BJ (cell line): ENCODE measurements around the gene TRAFD1. TPM values are rescaled to one million over a fixed set of nuclear protein-coding genes. Genes with fewer than 3 reads are reported as not detected.

Experiments
- CTCF ChIA-PET: fragments of 350-600 bp; formaldehyde crosslinking; extraction: SDS; loops from one replicate; lab custom pipeline; 2021; ENCODE audit warnings: antibody characterized with exemption, inconsistent platforms; lab: Yijun Ruan, JAX
- POLR2A ChIA-PET: fragments of 300-600 bp; sonication (Branson Sonifier 250); formaldehyde crosslinking; extraction: SDS; loops from one replicate; lab custom pipeline; 2021; ENCODE audit warnings: antibody characterized with exemption; lab: Charles Lee
- DNase-seq: peaks from one replicate; pipeline ENCODE4 v3.0.0-alpha.2; 2011; ENCODE audit warnings: low read depth
- H3K27me3 ChIP-seq: 2 replicates; pipeline ENCODE4 v1.6.0; 2011; ENCODE audit warnings: low read length; ENCODE audit not compliant: control insufficient read depth, insufficient read depth
- H3K36me3 ChIP-seq: 2 replicates; pipeline ENCODE4 v1.5.1; 2011; ENCODE audit warnings: low read length; ENCODE audit not compliant: control insufficient read depth, insufficient read depth
- H3K4me3 ChIP-seq: 2 replicates; pipeline ENCODE4 v1.5.1; 2011; ENCODE audit warnings: low read depth, mild to moderate bottlenecking, control low read depth, low read length
- polyA plus RNA-seq: library from polyadenylated mRNA; depleted of rRNA; stranded (reverse); fragments of >200 nt; gene quantifications from 2 replicates; pipeline ENCODE4 v1.2.3, GENCODE V29; 2011
- TF ChIP-seq, protein P1 (sequence below): IDR thresholded peaks from 2 replicates; pipeline ENCODE4 v1.5.1; 2011; ENCODE audit warnings: low read depth, mild to moderate bottlenecking, control low read depth, inconsistent platforms, low read length, moderate library complexity; ENCODE audit not compliant: insufficient read depth

The TRAFD1 gene
- polyA plus RNA-seq, 1 experiment = 23.7 TPM

DNA sequence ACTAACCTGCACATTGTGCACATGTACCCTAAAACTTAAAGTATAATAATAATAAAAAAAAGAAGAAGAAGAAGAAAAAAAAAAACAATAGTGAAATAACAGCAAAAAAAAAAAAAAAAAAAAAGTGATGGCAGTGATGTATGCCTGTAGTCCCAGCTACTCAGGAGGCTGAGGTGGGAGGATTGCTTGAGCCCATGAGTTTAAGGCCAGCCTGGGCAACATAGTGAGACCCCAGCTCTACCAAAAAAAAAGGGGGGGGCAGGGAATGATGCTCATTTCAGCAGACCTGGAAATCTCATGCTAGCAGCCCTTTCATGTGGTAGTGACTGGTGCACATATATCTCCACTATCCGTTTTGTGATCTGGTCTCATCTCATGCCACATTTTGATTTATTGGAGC, 20.8 kb downstream of the TRAFD1 start:
- ChIA-PET CTCF (interaction anchor here (0.7 kb wide), 1 partner anchor 41 kb away, joined by 4 read pairs; no protein-coding TSS in a partner anchor), POLR2A (no interaction called here)
- no peak for DNase-seq
- Histone ChIP-seq H3K4me3 (no peak overlapping the region), H3K27me3 (no peaks in the 10 kb centered on the region), H3K36me3 (peaks cover 19% of the 10 kb centered on the region)
- TF ChIP-seq, protein P1, sequence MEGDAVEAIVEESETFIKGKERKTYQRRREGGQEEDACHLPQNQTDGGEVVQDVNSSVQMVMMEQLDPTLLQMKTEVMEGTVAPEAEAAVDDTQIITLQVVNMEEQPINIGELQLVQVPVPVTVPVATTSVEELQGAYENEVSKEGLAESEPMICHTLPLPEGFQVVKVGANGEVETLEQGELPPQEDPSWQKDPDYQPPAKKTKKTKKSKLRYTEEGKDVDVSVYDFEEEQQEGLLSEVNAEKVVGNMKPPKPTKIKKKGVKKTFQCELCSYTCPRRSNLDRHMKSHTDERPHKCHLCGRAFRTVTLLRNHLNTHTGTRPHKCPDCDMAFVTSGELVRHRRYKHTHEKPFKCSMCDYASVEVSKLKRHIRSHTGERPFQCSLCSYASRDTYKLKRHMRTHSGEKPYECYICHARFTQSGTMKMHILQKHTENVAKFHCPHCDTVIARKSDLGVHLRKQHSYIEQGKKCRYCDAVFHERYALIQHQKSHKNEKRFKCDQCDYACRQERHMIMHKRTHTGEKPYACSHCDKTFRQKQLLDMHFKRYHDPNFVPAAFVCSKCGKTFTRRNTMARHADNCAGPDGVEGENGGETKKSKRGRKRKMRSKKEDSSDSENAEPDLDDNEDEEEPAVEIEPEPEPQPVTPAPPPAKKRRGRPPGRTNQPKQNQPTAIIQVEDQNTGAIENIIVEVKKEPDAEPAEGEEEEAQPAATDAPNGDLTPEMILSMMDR = no peak

DNA sequence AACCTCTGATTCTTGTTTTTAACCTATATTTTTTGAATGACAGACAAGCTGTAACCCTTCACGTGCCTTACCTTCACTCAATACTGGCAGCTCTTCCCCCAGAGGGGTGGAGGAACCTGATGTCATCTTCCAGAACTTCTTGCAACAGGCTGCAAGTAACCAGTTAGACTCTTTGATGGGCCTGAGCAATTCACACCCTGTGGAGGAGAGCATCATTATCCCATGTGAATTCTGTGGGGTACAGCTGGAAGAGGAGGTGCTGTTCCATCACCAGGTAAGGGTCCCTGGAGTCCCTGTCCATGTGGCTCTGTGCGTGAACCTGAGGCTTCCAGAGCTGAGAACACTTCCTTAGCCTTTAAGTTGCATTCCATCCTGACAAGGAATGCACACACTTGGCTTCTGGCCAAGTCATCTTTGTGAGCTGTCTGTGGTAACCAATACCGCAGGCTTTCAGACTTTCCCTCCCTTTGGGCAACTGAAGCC, 22.7 kb downstream of the TRAFD1 start:
- TF ChIP-seq, protein P1 = no peak
- DNase-seq = no peak
- ChIA-PET POLR2A (interaction anchor here (0.6 kb wide), 1 partner anchor 63 kb away, joined by 3 read pairs; no protein-coding TSS in a partner anchor), CTCF (interaction anchor here (1.1 kb wide), 1 partner anchor 30 kb away, joined by 3 read pairs; no protein-coding TSS in a partner anchor)
- H3K36me3 ChIP-seq = peaks cover 29% of the 10 kb centered on the region
- H3K27me3 ChIP-seq = no peaks in the 10 kb centered on the region
- H3K4me3 ChIP-seq = no peak overlapping the region

DNA sequence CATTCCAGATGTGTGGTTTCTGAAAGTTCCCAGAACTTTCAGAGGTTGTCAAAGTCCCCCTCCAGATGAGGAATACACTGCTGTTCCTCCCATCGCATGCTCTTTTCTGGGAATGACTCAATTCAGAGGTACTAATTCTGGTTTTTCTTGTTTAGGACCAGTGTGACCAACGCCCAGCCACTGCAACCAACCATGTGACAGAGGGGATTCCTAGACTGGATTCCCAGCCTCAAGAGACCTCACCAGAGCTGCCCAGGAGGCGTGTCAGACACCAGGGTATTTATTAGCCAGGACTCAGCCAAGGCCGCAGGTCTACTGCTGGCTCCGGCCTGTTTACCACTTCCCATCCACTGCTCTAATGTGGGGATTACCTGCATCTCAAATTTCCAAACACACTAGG, 24.2 kb downstream of the TRAFD1 start:
- H3K36me3 ChIP-seq = peaks cover 33% of the 10 kb centered on the region
- ChIA-PET POLR2A (no interaction called here), CTCF (interaction anchor here (0.5 to 0.8 kb wide), 2 partner anchors 11 to 304 kb away, joined by 3 read pairs; no protein-coding TSS in a partner anchor)
- TF ChIP-seq, protein P1 = no peak
- no peaks in the 10 kb centered on the region for H3K27me3 ChIP-seq
- DNase-seq = no peak
- no peak overlapping the region for H3K4me3 ChIP-seq

DNA sequence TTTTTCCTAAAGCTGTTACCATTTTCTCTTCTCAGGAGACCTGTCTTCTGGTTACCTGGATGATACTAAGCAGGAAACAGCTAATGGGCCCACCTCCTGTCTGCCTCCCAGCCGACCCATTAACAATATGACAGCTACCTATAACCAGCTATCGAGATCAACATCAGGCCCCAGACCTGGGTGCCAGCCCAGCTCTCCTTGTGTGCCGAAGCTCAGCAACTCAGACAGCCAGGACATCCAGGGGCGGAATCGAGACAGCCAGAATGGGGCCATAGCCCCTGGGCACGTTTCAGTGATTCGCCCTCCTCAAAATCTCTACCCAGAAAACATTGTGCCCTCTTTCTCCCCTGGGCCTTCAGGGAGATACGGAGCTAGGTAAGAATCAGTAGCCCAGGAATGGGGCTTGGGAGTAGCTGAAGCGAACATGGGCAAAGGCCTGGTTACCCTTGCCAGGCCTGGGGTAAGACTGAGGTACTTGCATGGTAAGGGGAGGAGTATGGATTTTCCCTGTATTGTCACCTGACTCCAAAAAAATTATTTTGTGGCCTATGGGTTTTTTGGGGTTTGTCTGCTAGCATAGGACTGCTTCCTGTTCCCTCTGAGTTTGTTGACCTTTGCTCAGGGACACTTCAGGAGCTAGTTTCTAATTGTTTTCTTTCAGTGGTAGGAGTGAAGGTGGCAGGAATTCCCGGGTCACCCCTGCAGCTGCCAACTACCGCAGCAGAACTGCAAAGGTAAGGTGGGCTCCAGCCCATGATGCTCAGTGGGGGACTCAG, 26.6 kb downstream of the TRAFD1 start:
- TF ChIP-seq, protein P1 = no peak
- Histone ChIP-seq H3K4me3 (no peak overlapping the region), H3K36me3 (peaks cover 32% of the 10 kb centered on the region), H3K27me3 (no peaks in the 10 kb centered on the region)
- ChIA-PET POLR2A (no interaction called here), CTCF (interaction anchor here (1.2 kb wide), 1 partner anchor 22 kb away, joined by 3 read pairs; no protein-coding TSS in a partner anchor)
- DNase-seq = no peak

DNA sequence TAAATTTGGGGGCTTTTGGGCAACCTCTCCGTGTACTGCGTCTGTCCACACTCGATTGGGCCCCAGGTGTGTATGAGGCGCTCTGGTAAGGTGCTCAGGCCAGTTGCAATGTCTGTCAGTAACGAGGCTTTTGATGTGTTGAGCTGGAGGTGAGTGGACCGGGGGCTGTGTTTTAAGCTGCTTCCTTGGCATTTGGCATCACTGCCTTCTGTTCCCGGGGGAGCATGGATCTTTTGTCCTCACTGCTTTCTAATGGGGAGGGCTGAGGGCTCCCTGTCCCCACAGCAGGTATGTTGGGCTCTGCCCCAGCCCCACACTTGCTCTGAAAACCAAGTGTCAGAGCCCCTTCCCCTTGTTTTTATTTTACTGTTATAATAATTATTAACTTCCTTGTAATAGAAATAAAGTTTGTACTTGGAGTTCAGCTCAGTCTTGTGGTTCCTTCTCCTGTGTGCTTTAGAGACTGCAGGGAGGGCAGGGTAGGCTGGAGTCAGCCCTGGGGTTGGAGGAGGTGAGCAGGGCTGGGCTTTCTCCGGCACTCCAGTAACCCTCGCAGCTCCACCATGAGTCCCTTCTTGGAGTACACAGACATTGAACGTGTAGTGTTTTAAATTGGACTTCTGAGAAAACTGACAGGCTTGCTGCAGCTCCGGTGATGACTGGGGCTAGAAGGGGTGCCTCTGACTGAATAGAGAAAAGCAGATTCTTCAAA, 28.0 kb downstream of the TRAFD1 start:
- ChIA-PET POLR2A (no interaction called here), CTCF (no interaction called here)
- Histone ChIP-seq H3K4me3 (no peak overlapping the region), H3K27me3 (no peaks in the 10 kb centered on the region), H3K36me3 (peaks cover 28% of the 10 kb centered on the region)
- no peak for DNase-seq
- TF ChIP-seq, protein P1 = no peak
